ENCODE data around the gene TNFSF8.

TNFSF8 gene

GRCh38 chr9:114883709-114884108 lies 46.7 kb downstream of the TNFSF8 start:
- TF ChIP-seq SNAI2 (CRISPR knock-in tag; IDR thresholded peaks at IDR 0.05): no peak
- no peak for TF ChIP-seq ZC3H10 (CRISPR knock-in tag; IDR thresholded peaks at IDR 0.05)
- TF ChIP-seq CREB5 (CRISPR knock-in tag; IDR thresholded peaks at IDR 0.05; ENCODE audit: low read depth): no peak
- TF ChIP-seq GLIS3 (CRISPR knock-in tag; IDR thresholded peaks at IDR 0.05): no peak
- TF ChIP-seq ZNF565 (CRISPR knock-in tag; conservative IDR thresholded peaks at IDR 0.05; ENCODE audit: low read depth): no peak
- TF ChIP-seq ARNTL (CRISPR knock-in tag; IDR thresholded peaks at IDR 0.05; ENCODE audit: borderline replicate concordance, low read depth): no peak
- no peak for TF ChIP-seq CSRNP3 (CRISPR knock-in tag; IDR thresholded peaks at IDR 0.05)
- no peak for TF ChIP-seq ISL1 (CRISPR knock-in tag; IDR thresholded peaks at IDR 0.05)
- TF ChIP-seq ZNF70 (CRISPR knock-in tag; IDR thresholded peaks at IDR 0.05): no peak
- TF ChIP-seq BACH2 (CRISPR knock-in tag; IDR thresholded peaks at IDR 0.05; ENCODE audit: borderline replicate concordance): no peak
- no peak for TF ChIP-seq ZNF8 (CRISPR knock-in tag; IDR thresholded peaks at IDR 0.05)
- no peak for TF ChIP-seq PPARA (CRISPR knock-in tag; IDR thresholded peaks at IDR 0.05; ENCODE audit: borderline replicate concordance)
- TF ChIP-seq PATZ1 (CRISPR knock-in tag; IDR thresholded peaks at IDR 0.05; ENCODE audit: borderline replicate concordance): no peak
- TF ChIP-seq TCF4 (CRISPR knock-in tag; IDR thresholded peaks at IDR 0.05; ENCODE audit: borderline replicate concordance): no peak

GRCh38 chr9:114880291-114880745 lies 50.1 kb downstream of the TNFSF8 start:
- ATAC-seq: no peak
- TF ChIP-seq ZFP30 (CRISPR knock-in tag; IDR thresholded peaks at IDR 0.05) (no peak), TSHZ2 (CRISPR knock-in tag; IDR thresholded peaks at IDR 0.05) (no peak), OSR1 (CRISPR knock-in tag; IDR thresholded peaks at IDR 0.05) (no peak), GLIS3 (CRISPR knock-in tag; IDR thresholded peaks at IDR 0.05) (no peak), ZFP3 (CRISPR knock-in tag; IDR thresholded peaks at IDR 0.05) (no peak), ZNF70 (CRISPR knock-in tag; IDR thresholded peaks at IDR 0.05) (no peak), RARB (CRISPR knock-in tag; IDR thresholded peaks at IDR 0.05) (no peak), BACH2 (CRISPR knock-in tag; IDR thresholded peaks at IDR 0.05; ENCODE audit: borderline replicate concordance) (no peak)

More at GRCh38 chr9:114883709-114884108, 46.7 kb downstream of the TNFSF8 start:
- ATAC-seq: no peak

- no peak for ATAC-seq
- TF ChIP-seq ZNF8 (CRISPR knock-in tag; IDR thresholded peaks at IDR 0.05) (no peak), ZC3H10 (CRISPR knock-in tag; IDR thresholded peaks at IDR 0.05) (no peak), CREB5 (CRISPR knock-in tag; IDR thresholded peaks at IDR 0.05; ENCODE audit: low read depth) (no peak), CSDC2 (CRISPR knock-in tag; IDR thresholded peaks at IDR 0.05) (no peak), ZFP30 (CRISPR knock-in tag; IDR thresholded peaks at IDR 0.05) (no peak), PATZ1 (CRISPR knock-in tag; IDR thresholded peaks at IDR 0.05; ENCODE audit: borderline replicate concordance) (no peak), RARB (CRISPR knock-in tag; IDR thresholded peaks at IDR 0.05) (no peak), BACH2 (CRISPR knock-in tag; IDR thresholded peaks at IDR 0.05; ENCODE audit: borderline replicate concordance) (no peak), POU6F1 (CRISPR knock-in tag; IDR thresholded peaks at IDR 0.05; ENCODE audit: borderline replicate concordance, low read depth) (no peak), ZNF70 (CRISPR knock-in tag; IDR thresholded peaks at IDR 0.05) (no peak), ARNTL (CRISPR knock-in tag; IDR thresholded peaks at IDR 0.05; ENCODE audit: borderline replicate concordance, low read depth) (no peak), ESRRG (CRISPR knock-in tag; IDR thresholded peaks at IDR 0.05) (no peak), ISL1 (CRISPR knock-in tag; IDR thresholded peaks at IDR 0.05) (no peak), TCF4 (CRISPR knock-in tag; IDR thresholded peaks at IDR 0.05; ENCODE audit: borderline replicate concordance) (no peak), CSRNP3 (CRISPR knock-in tag; IDR thresholded peaks at IDR 0.05) (no peak)
These were observed 51.4 kb downstream of the TNFSF8 start for GRCh38 chr9:114878879-114879564.
